HEK293 (cell line): ENCODE measurements around the gene AQR.

ENCODE experiments used
- CTCF ChIP-seq: fragments of 450-650 bp; formaldehyde crosslinking; IDR thresholded peaks from 2 replicates; pipeline ENCODE4 v1.5.1; 2016; ENCODE audit warnings: missing biosample characterization, missing genetic modification characterization
- HOXC10 ChIP-seq: sonication (generic); formaldehyde crosslinking; IDR thresholded peaks from 2 replicates; pipeline ENCODE4 v1.8.1; 2023; ENCODE audit warnings: mild to moderate bottlenecking, missing genetic modification reagents
- IKZF3 ChIP-seq: fragments of 450-650 bp; IDR thresholded peaks from 2 replicates; pipeline ENCODE4 v1.5.0; 2018; ENCODE audit warnings: missing biosample characterization, mild to moderate bottlenecking, missing genetic modification characterization, moderate library complexity
- KLF16 ChIP-seq: fragments of 450-650 bp; formaldehyde crosslinking; IDR thresholded peaks from 2 replicates; pipeline ENCODE4 v1.5.1; 2017; ENCODE audit warnings: missing biosample characterization, missing genetic modification characterization
- PATZ1 ChIP-seq: fragments of 450-650 bp; formaldehyde crosslinking; IDR thresholded peaks from 2 replicates; pipeline ENCODE4 v1.5.1; 2016; ENCODE audit warnings: missing biosample characterization, missing genetic modification characterization
- PRDM10 ChIP-seq: fragments of 450-650 bp; formaldehyde crosslinking; IDR thresholded peaks from 2 replicates; pipeline ENCODE4 v1.5.1; 2016; ENCODE audit warnings: missing biosample characterization, missing genetic modification characterization
- SCRT2 ChIP-seq: fragments of 450-650 bp; formaldehyde crosslinking; IDR thresholded peaks from 2 replicates; pipeline ENCODE4 v1.5.1; 2016; ENCODE audit warnings: missing biosample characterization, missing genetic modification characterization
- YY1 ChIP-seq: fragments of 450-650 bp; formaldehyde crosslinking; IDR thresholded peaks from 2 replicates; pipeline ENCODE4 v1.5.1; 2018; ENCODE audit warnings: missing biosample characterization, missing genetic modification characterization
- ZBTB11 ChIP-seq: fragments of 450-650 bp; formaldehyde crosslinking; conservative IDR thresholded peaks from 2 replicates; pipeline ENCODE4 v1.5.1; 2016; ENCODE audit warnings: low read depth, missing biosample characterization, missing genetic modification characterization
- ZBTB20 ChIP-seq: fragments of 450-650 bp; formaldehyde crosslinking; IDR thresholded peaks from 2 replicates; pipeline ENCODE4 v1.5.1; 2016; ENCODE audit warnings: missing biosample characterization, missing genetic modification characterization
- ZBTB8A ChIP-seq: fragments of 450-650 bp; formaldehyde crosslinking; IDR thresholded peaks from 2 replicates; pipeline ENCODE4 v1.5.1; 2016; ENCODE audit warnings: missing biosample characterization, missing genetic modification characterization
- ZFP37 ChIP-seq: fragments of 450-650 bp; formaldehyde crosslinking; IDR thresholded peaks from 2 replicates; pipeline ENCODE4 v1.5.1; 2016; ENCODE audit warnings: missing biosample characterization, missing genetic modification characterization
- ZNF335 ChIP-seq: fragments of 450-650 bp; formaldehyde crosslinking; conservative IDR thresholded peaks from 2 replicates; pipeline ENCODE4 v1.5.1; 2016; ENCODE audit warnings: missing biosample characterization, missing genetic modification characterization
- ZNF362 ChIP-seq: fragments of 450-650 bp; formaldehyde crosslinking; IDR thresholded peaks from 2 replicates; pipeline ENCODE4 v1.5.1; 2016; ENCODE audit warnings: missing biosample characterization, missing genetic modification characterization
- ZNF624 ChIP-seq: fragments of 450-650 bp; formaldehyde crosslinking; IDR thresholded peaks from 2 replicates; pipeline ENCODE4 v1.5.1; 2017; ENCODE audit warnings: missing biosample characterization, missing genetic modification characterization
- ZNF639 ChIP-seq: fragments of 450-650 bp; formaldehyde crosslinking; IDR thresholded peaks from 2 replicates; pipeline ENCODE4 v1.5.1; 2016; ENCODE audit warnings: missing biosample characterization, missing genetic modification characterization
- ZNF660 ChIP-seq: fragments of 450-650 bp; IDR thresholded peaks from 2 replicates; pipeline ENCODE4 v1.5.1; 2018; ENCODE audit warnings: missing biosample characterization, mild to moderate bottlenecking, missing genetic modification characterization
- ZNF692 ChIP-seq: fragments of 450-650 bp; formaldehyde crosslinking; IDR thresholded peaks from 2 replicates; pipeline ENCODE4 v1.5.1; 2016; ENCODE audit warnings: missing biosample characterization, missing genetic modification characterization
- ZXDB ChIP-seq: fragments of 450-650 bp; formaldehyde crosslinking; IDR thresholded peaks from 2 replicates; pipeline ENCODE4 v1.5.1; 2016; ENCODE audit warnings: missing biosample characterization, missing genetic modification characterization

Gene AQR

GRCh38 chr15:34969340-34970097 lies at the start of gene AQR (continued):
- TF ChIP-seq YY1 (tag by site-specific recombination) (peak; percentile 62; the same call in 1 of the 2 replicates), SCRT2 (tag by site-specific recombination) (no peak), PATZ1 (peak; percentile 44; the same call in 1 of the 2 replicates), ZBTB8A (tag by site-specific recombination) (peak; percentile 28; the same call in 1 of the 2 replicates), ZBTB11 (peak; percentile 99), CTCF (tag by site-specific recombination) (peak; percentile 72), HOXC10 (CRISPR knock-in tag) (no peak), ZBTB20 (tag by site-specific recombination) (peak; percentile 25; the same call in 1 of the 2 replicates), ZNF692 (tag by site-specific recombination) (peak; percentile 71; the same call in 1 of the 2 replicates), ZFP37 (tag by site-specific recombination) (0 out of 2 replicates have a peak, but pooled peaks have one; percentile 58), ZNF660 (tag by site-specific recombination) (peak; percentile 95), KLF16 (tag by site-specific recombination) (0 out of 2 replicates have a peak, but pooled peaks have one; percentile 57), ZNF362 (tag by site-specific recombination) (peak; percentile 62; the same call in 1 of the 2 replicates), PRDM10 (tag by site-specific recombination) (peak; percentile 67), IKZF3 (0 out of 2 replicates have a peak, but pooled peaks have one; percentile 15), ZNF624 (no peak), ZNF335 (tag by site-specific recombination) (peak; percentile 64), ZNF639 (0 out of 2 replicates have a peak, but pooled peaks have one; percentile 26), ZXDB (tag by site-specific recombination) (peak; percentile 85)
- TF ChIP-seq, all 188 proteins: peak for 37
